Neural crest cell (in vitro differentiated cells): Measurements from ENCODE around the gene RECQL5. TPM values are rescaled to one million over a fixed set of nuclear protein-coding genes. Genes with fewer than 3 reads are reported as not detected.

ENCODE experiments used
- DNase-seq: peaks from one replicate; pipeline ENCODE4 v3.0.0; 2021; ENCODE audit warnings: low read depth, mixed read lengths, low spot score
- H3K27ac Mint-ChIP-seq: one replicate; pipeline ENCODE4 v1.8.0; 2021; ENCODE audit warnings: mild to moderate bottlenecking, mixed read lengths; ENCODE audit not compliant: unreplicated experiment
- H3K27me3 Mint-ChIP-seq: 2 replicates; pipeline ENCODE4 v1.8.0; 2021; ENCODE audit warnings: low read depth, mild to moderate bottlenecking, mixed read lengths
- H3K36me3 Mint-ChIP-seq: 2 replicates; pipeline ENCODE4 v1.8.0; 2021; ENCODE audit warnings: low read depth, mild to moderate bottlenecking, mixed read lengths
- H3K4me1 Mint-ChIP-seq: 2 replicates; pipeline ENCODE4 v1.8.0; 2021; ENCODE audit warnings: mixed read lengths
- H3K4me3 Mint-ChIP-seq: one replicate; pipeline ENCODE4 v1.8.0; 2021; ENCODE audit warnings: mild to moderate bottlenecking, mixed read lengths
- H3K9me3 Mint-ChIP-seq: 2 replicates; pipeline ENCODE4 v1.8.0; 2021; ENCODE audit warnings: mixed read lengths
- CTCF ChIP-seq: fragments of 200-600 bp; sonication (generic); conservative IDR thresholded peaks from 2 replicates; pipeline ENCODE4 v1.5.0; 2021; ENCODE audit warnings: antibody characterized with exemption, mild to moderate bottlenecking
- total RNA-seq: library from RNA; stranded (reverse); gene quantifications from 2 replicates; pipeline ENCODE4 v1.2.1, GENCODE V29; 2021

The RECQL5 gene
- total RNA-seq, 1 donor from 2014 or later: 47.3 TPM

GRCh38 chr17:75592348-75593020 lies 74.5 kb downstream of the RECQL5 start:
- no peak for TF ChIP-seq CTCF
- H3K36me3 Mint-ChIP-seq: no peaks in the 10 kb centered on the region
- no peak overlapping the region for H3K27ac Mint-ChIP-seq
- H3K4me1 Mint-ChIP-seq: peaks cover under 1% of the 10 kb centered on the region
- no peak overlapping the region for H3K4me3 Mint-ChIP-seq
- H3K9me3 Mint-ChIP-seq: no peaks in the 10 kb centered on the region
- peaks cover 3% of the 10 kb centered on the region for H3K27me3 Mint-ChIP-seq
- DNase-seq: no peak

DNA sequence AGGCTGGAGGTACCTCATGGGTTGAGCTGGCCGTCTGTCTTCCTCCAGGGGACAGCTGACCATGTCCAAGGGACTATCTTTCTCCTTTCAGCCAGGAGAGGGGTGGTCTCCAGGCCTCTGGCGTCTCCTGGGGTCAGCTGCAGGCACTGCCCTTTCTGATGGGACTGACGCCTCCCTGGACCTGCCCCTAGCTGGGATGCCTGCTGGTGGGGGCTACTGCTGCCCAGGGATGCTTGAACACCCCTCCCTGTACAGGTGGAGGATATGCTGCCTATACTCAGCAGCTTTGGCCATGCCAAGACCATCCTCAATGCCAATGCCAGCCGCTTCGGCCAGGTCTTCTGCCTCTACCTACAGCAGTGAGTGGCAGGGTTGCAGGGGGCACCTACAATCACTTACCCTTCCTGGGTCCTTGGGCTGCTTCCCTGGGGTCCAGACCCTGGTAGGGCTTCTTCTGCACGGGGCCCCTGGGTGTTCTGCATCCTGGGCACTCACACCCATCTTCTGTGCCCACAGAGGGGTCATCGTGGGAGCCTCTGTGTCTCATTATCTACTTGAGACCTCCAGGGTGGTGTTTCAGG lies 75.1 kb downstream of the RECQL5 start:
- peaks cover 5% of the 10 kb centered on the region for H3K4me1 Mint-ChIP-seq
- H3K4me3 Mint-ChIP-seq: peak overlapping the region; percentile 41
- no peak overlapping the region for H3K27ac Mint-ChIP-seq
- TF ChIP-seq CTCF: no peak
- DNase-seq: no peak
- H3K9me3 Mint-ChIP-seq: no peaks in the 10 kb centered on the region
- no peaks in the 10 kb centered on the region for H3K36me3 Mint-ChIP-seq
- peaks cover 10% of the 10 kb centered on the region for H3K27me3 Mint-ChIP-seq

DNA sequence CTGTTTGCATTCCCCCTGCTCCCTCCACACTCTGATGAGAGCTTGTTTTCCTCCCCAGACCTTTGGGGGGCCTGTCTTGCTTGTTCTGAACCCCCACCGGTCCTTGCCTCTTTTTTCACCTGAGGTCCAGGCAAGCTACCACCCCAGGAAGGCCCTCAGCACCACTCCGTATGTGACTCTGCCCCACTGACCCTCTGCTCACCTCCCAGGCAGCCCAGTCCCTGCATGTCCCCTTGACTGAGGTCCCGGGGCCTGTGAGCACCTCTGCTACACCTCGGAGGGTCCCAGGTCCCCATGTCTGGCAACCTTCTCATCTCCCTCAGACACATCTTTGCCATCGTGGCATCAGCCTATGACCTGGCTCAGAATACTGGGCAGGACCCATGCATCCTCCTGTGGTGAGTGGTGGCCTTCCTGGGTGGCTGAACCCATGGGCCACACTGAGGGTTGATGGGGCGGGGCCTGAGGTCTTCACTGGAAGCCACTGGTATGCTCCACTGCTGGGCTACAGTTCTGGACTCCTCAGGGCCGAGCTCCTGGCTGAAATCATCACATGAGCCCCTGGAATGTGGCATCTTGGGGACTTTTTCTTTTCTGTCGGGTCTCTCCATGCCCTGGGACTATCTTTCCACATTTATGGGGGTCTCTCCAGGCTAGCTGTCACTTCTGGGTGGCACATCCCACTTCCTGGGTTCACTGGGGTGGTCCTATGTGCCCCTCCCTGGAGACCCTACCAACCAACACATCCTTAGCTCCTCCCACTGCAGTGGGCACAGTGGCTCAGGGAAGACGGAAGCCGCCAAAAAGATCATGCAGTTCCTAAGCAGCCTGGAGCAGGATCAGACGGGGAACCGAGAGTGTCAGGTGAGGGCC lies 75.9 kb downstream of the RECQL5 start:
- Mint-ChIP-seq H3K27me3 (peaks cover 15% of the 10 kb centered on the region), H3K36me3 (peaks cover under 1% of the 10 kb centered on the region), H3K4me3 (peak overlapping the region; percentile 46), H3K4me1 (peaks cover 5% of the 10 kb centered on the region), H3K27ac (peak overlapping the region; percentile 14), H3K9me3 (no peaks in the 10 kb centered on the region)
- no peak for DNase-seq
- TF ChIP-seq CTCF: no peak

DNA sequence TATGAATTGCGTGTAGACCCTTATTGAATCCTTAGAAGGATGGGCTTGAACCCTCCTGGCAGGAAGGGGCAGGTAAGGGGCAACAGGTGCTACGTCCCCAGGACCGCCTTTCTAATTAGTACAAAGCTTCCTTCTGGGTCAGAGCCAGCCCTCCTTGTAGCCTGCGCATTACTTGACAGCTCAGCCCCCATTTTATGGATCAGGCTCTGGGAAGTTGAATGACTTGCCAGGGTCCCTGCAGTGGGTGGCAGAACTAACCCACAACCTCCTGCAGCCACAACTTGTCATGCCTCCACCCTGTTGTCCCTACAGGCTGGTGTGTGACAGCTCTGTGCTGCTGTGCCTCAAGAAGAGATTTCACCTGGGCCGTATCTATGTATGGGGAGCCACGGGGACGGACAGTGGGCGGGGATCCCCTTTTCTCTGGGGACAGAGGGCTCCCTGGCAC lies 76.6 kb downstream of the RECQL5 start:
- H3K36me3 Mint-ChIP-seq: peaks cover 2% of the 10 kb centered on the region
- peak overlapping the region; percentile 46 for H3K4me3 Mint-ChIP-seq
- no peak overlapping the region for H3K27ac Mint-ChIP-seq
- peaks cover 17% of the 10 kb centered on the region for H3K27me3 Mint-ChIP-seq
- H3K4me1 Mint-ChIP-seq: peaks cover 5% of the 10 kb centered on the region
- no peak for TF ChIP-seq CTCF
- H3K9me3 Mint-ChIP-seq: no peaks in the 10 kb centered on the region
- no peak for DNase-seq

GRCh38 chr17:75589919-75590303 lies 77.0 kb downstream of the RECQL5 start:
- Mint-ChIP-seq H3K4me1 (peaks cover 5% of the 10 kb centered on the region), H3K27ac (no peak overlapping the region), H3K9me3 (no peaks in the 10 kb centered on the region), H3K36me3 (peaks cover 2% of the 10 kb centered on the region), H3K4me3 (peak overlapping the region; percentile 46), H3K27me3 (peaks cover 17% of the 10 kb centered on the region)
- no peak for DNase-seq
- no peak for TF ChIP-seq CTCF
